DOHH2 (cell line): ENCODE results near the gene PDRG1.
"Not testable (repeated sequence)": the region's sequence is repeated elsewhere in the genome, so short reads cannot be mapped to it uniquely, and the experiment has no call there.

Experiments used
- H3F3A ChIP-seq: fragments of 200-600 bp; sonication (generic), shearing (Covaris generic); 2 replicates; pipeline ENCODE4 v1.6.0; 2016; ENCODE audit warnings: antibody characterized with exemption, mild to moderate bottlenecking; ENCODE audit not compliant: control insufficient read depth, insufficient read depth
- H3K27ac ChIP-seq: fragments of 200-600 bp; sonication (generic); 2 replicates; pipeline ENCODE4 v1.5.1; 2014; ENCODE audit warnings: low read depth, mild to moderate bottlenecking, low read length, moderate library complexity
- H3K27me3 ChIP-seq: fragments of 200-600 bp; sonication (generic); 2 replicates; pipeline ENCODE4 v1.6.1; 2014; ENCODE audit warnings: mild to moderate bottlenecking, low read length, mixed read lengths; ENCODE audit not compliant: control insufficient read depth
- H3K36me3 ChIP-seq: fragments of 200-600 bp; sonication (generic); 2 replicates; pipeline ENCODE4 v1.6.1; 2014; ENCODE audit warnings: mild to moderate bottlenecking, low read length, moderate library complexity, mixed read lengths; ENCODE audit not compliant: control insufficient read depth
- H3K4me1 ChIP-seq: fragments of 200-600 bp; sonication (generic); 2 replicates; pipeline ENCODE4 v1.6.1; 2014; ENCODE audit warnings: mild to moderate bottlenecking, low read length, mixed read lengths; ENCODE audit not compliant: control insufficient read depth
- H3K4me2 ChIP-seq: fragments of 200-600 bp; sonication (generic); 2 replicates; pipeline ENCODE4 v1.6.0; 2014; ENCODE audit warnings: mild to moderate bottlenecking, low read length, moderate library complexity
- H3K4me3 ChIP-seq: fragments of 200-600 bp; sonication (generic); 2 replicates; pipeline ENCODE4 v1.5.1; 2014; ENCODE audit warnings: mild to moderate bottlenecking, low read length, mixed read lengths
- H3K79me2 ChIP-seq: fragments of 200-600 bp; sonication (generic); 2 replicates; pipeline ENCODE4 v1.6.1; 2014; ENCODE audit warnings: mild to moderate bottlenecking, low read length, mixed read lengths; ENCODE audit not compliant: control insufficient read depth
- H3K9me2 ChIP-seq: fragments of 200-600 bp; sonication (generic); replicated peaks from 2 replicates; pipeline ENCODE4 v1.6.1; 2014; ENCODE audit warnings: mild to moderate bottlenecking, low read length, mixed read lengths; ENCODE audit not compliant: control insufficient read depth
- H3K9me3 ChIP-seq: fragments of 200-600 bp; sonication (generic); 2 replicates; pipeline ENCODE4 v1.6.1; 2014; ENCODE audit warnings: antibody characterized with exemption, low read length, mixed read lengths; ENCODE audit not compliant: control insufficient read depth, insufficient read depth
- H4K20me1 ChIP-seq: fragments of 200-600 bp; sonication (generic); 2 replicates; pipeline ENCODE4 v1.6.0; 2014; ENCODE audit warnings: low read depth, mild to moderate bottlenecking, antibody characterized with exemption, low read length, moderate library complexity; ENCODE audit not compliant: control insufficient read depth, insufficient read depth
- EZH2phosphoT487 ChIP-seq: fragments of 200-600 bp; sonication (generic); IDR thresholded peaks from 2 replicates; pipeline ENCODE4 v1.6.1; 2017; ENCODE audit warnings: borderline replicate concordance, mild to moderate bottlenecking, antibody characterized with exemption, low read length, moderate library complexity, mixed read lengths
- TF ChIP-seq, protein P1 (sequence below): fragments of 200-600 bp; sonication (generic); IDR thresholded peaks from one replicate; pipeline ENCODE4 v1.5.1; 2014; ENCODE audit warnings: antibody characterized with exemption, mild to moderate bottlenecking, low read depth, low read length; ENCODE audit not compliant: poor library complexity, severe bottlenecking

PDRG1 gene

GRCh38 chr20:31919410-31920155 lies 32.3 kb downstream of the PDRG1 start:
- Histone ChIP-seq H3K9me2 (no peaks in the 10 kb centered on the region), H3K27me3 (peaks cover 10% of the 10 kb centered on the region; the same call in 1 of the 2 replicates), H3K4me2 (no peak overlapping the region), H3K79me2 (no peaks in the 10 kb centered on the region), H3K36me3 (no peaks in the 10 kb centered on the region), H3K9me3 (no peaks in the 10 kb centered on the region), H3K4me1 (no peaks in the 10 kb centered on the region), H3K27ac (no peak overlapping the region), H3F3A (no peaks in the 10 kb centered on the region), H4K20me1 (no peaks in the 10 kb centered on the region), H3K4me3 (no peak overlapping the region)
- TF ChIP-seq, protein P1, sequence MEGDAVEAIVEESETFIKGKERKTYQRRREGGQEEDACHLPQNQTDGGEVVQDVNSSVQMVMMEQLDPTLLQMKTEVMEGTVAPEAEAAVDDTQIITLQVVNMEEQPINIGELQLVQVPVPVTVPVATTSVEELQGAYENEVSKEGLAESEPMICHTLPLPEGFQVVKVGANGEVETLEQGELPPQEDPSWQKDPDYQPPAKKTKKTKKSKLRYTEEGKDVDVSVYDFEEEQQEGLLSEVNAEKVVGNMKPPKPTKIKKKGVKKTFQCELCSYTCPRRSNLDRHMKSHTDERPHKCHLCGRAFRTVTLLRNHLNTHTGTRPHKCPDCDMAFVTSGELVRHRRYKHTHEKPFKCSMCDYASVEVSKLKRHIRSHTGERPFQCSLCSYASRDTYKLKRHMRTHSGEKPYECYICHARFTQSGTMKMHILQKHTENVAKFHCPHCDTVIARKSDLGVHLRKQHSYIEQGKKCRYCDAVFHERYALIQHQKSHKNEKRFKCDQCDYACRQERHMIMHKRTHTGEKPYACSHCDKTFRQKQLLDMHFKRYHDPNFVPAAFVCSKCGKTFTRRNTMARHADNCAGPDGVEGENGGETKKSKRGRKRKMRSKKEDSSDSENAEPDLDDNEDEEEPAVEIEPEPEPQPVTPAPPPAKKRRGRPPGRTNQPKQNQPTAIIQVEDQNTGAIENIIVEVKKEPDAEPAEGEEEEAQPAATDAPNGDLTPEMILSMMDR = no peak
- no peak for TF ChIP-seq EZH2phosphoT487

DNA sequence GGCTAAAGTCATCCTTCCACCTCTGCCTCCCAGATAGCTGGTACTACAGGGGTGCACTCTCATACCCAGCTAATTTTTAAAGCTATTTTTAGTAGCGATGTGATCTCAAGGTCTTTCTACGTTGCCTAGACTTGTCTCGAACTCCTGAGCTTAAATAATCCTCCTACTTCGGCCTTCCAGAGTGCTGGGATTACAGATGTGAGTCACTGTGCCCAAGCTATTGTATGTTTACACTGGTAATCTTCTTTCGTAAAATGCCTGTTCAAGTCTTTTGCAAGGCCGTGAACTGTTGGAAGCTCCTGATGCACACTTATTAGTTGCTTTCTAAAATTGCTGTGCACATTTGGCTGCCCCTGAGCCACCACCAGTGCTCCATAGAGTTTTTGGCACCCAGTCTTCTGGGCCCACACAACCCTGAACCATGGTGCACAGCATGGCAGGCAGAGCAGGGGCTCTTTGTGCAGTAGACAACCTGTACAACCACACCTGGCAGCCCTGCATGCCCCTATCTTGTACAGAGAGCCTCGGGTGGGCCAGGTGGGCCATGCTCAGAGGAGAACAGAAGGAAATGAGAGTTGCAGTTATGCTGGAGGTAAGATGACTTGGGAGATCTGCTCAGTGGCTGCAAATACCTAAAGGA lies 33.3 kb downstream of the PDRG1 start:
- H3K9me3 ChIP-seq = no peaks in the 10 kb centered on the region
- no peaks in the 10 kb centered on the region for H3K4me1 ChIP-seq
- H3K36me3 ChIP-seq = no peaks in the 10 kb centered on the region
- H3K27ac ChIP-seq = no peak overlapping the region
- H3K27me3 ChIP-seq = peaks cover 10% of the 10 kb centered on the region; the same call in 1 of the 2 replicates
- H3K9me2 ChIP-seq = no peaks in the 10 kb centered on the region
- no peaks in the 10 kb centered on the region for H3F3A ChIP-seq
- no peak overlapping the region for H3K4me2 ChIP-seq
- H3K4me3 ChIP-seq = no peak overlapping the region
- no peaks in the 10 kb centered on the region for H3K79me2 ChIP-seq
- no peaks in the 10 kb centered on the region for H4K20me1 ChIP-seq
- no peak for TF ChIP-seq EZH2phosphoT487
- TF ChIP-seq, protein P1 = no peak

GRCh38 chr20:31917962-31918412 lies 33.9 kb downstream of the PDRG1 start:
- peaks cover 10% of the 10 kb centered on the region; the same call in 1 of the 2 replicates for H3K27me3 ChIP-seq

GRCh38 chr20:31916708-31917107 lies 35.1 kb downstream of the PDRG1 start:
- no peaks in the 10 kb centered on the region for H4K20me1 ChIP-seq
- no peak overlapping the region for H3K4me3 ChIP-seq
- no peaks in the 10 kb centered on the region for H3K79me2 ChIP-seq
- TF ChIP-seq, protein P1 = no peak
- TF ChIP-seq EZH2phosphoT487 = no peak
- no peaks in the 10 kb centered on the region for H3F3A ChIP-seq
- no peak overlapping the region for H3K27ac ChIP-seq
- H3K27me3 ChIP-seq = peaks cover 10% of the 10 kb centered on the region; the same call in 1 of the 2 replicates
- no peak overlapping the region for H3K4me2 ChIP-seq
- H3K36me3 ChIP-seq = no peaks in the 10 kb centered on the region
- no peaks in the 10 kb centered on the region for H3K4me1 ChIP-seq
- no peaks in the 10 kb centered on the region for H3K9me2 ChIP-seq
- H3K9me3 ChIP-seq = no peaks in the 10 kb centered on the region

More at GRCh38 chr20:31917962-31918412, 33.9 kb downstream of the PDRG1 start:
- H3K9me2 ChIP-seq, H4K20me1 ChIP-seq, H3K36me3 ChIP-seq, H3K9me3 ChIP-seq, H3F3A ChIP-seq, H3K79me2 ChIP-seq, H3K27ac ChIP-seq, H3K4me3 ChIP-seq, H3K4me2 ChIP-seq, H3K4me1 ChIP-seq: not testable (repeated sequence)
